IMR-90 (cell line): ENCODE results near the gene CAPN9. TPM values are rescaled to one million over a fixed set of nuclear protein-coding genes. Genes with fewer than 3 reads are reported as not detected.

Experiments
- ATAC-seq: fragments of 200-7000 bp; cut with Tn5 transposase; 2 replicates; pipeline ENCODE4 v1.9.1; 2020; ENCODE audit warnings: low read depth, mild to moderate bottlenecking, moderate library complexity
- BruUV-seq: library from RNA; stranded (reverse); fragments of 400-500 nt; replicated peaks from 2 replicates; lab custom pipeline; 2021; lab: Mats Ljungman, UMichigan
- CTCF ChIA-PET: fragments of 300-600 bp; formaldehyde crosslinking; extraction: SDS; loops from one replicate; lab custom pipeline; 2021; ENCODE audit warnings: antibody characterized with exemption; lab: Yijun Ruan, JAX
- POLR2A ChIA-PET: fragments of 300-600 bp; sonication (Branson Sonifier 250); formaldehyde crosslinking; loops from one replicate; lab custom pipeline; 2022; ENCODE audit warnings: antibody characterized with exemption; ENCODE audit not compliant: unreplicated experiment; lab: Charles Lee
- DNase-seq: peaks from one replicate; pipeline ENCODE4 v3.0.0; 2013
- H2AFZ ChIP-seq: replicated peaks from 2 replicates; pipeline ENCODE3; 2013; ENCODE audit warnings: low read length, mild to moderate bottlenecking; ENCODE audit not compliant: poor library complexity
- H2AK5ac ChIP-seq: 2 replicates; pipeline ENCODE4 v1.6.1; 2013; ENCODE audit warnings: low read depth, low read length, inconsistent platforms
- H2AK9ac ChIP-seq: replicated peaks from 2 replicates; pipeline ENCODE3; 2013; ENCODE audit warnings: mild to moderate bottlenecking, low read depth, low read length, moderate library complexity; ENCODE audit not compliant: poor library complexity
- H2BK120ac ChIP-seq: 2 replicates; pipeline ENCODE4 v1.6.1; 2013; ENCODE audit warnings: low read depth, low read length, inconsistent platforms
- H2BK15ac ChIP-seq: 3 replicates; pipeline ENCODE4 v1.6.1; 2013; ENCODE audit warnings: low read depth, low read length, inconsistent platforms
- H2BK20ac ChIP-seq: 2 replicates; pipeline ENCODE4 v1.6.1; 2013; ENCODE audit warnings: low read depth, mild to moderate bottlenecking, inconsistent platforms, low read length, moderate library complexity
- H2BK5ac ChIP-seq: 2 replicates; pipeline ENCODE4 v1.6.1; 2013; ENCODE audit warnings: mild to moderate bottlenecking, low read depth, low read length, inconsistent platforms; ENCODE audit not compliant: poor library complexity, severe bottlenecking
- H3K14ac ChIP-seq: replicated peaks from 2 replicates; pipeline ENCODE4 v1.6.1; 2013; ENCODE audit warnings: low read depth, low read length, inconsistent platforms
- H3K18ac ChIP-seq: 2 replicates; pipeline ENCODE4 v1.6.1; 2013; ENCODE audit warnings: low read depth, low read length, control low read depth
- H3K23ac ChIP-seq: 2 replicates; pipeline ENCODE4 v1.6.1; 2013; ENCODE audit warnings: low read depth, low read length, inconsistent platforms
- H3K27ac ChIP-seq: 2 replicates; pipeline ENCODE4 v1.5.1; 2013; ENCODE audit warnings: mild to moderate bottlenecking, control low read depth, low read length; ENCODE audit not compliant: insufficient read depth
- H3K27me3 ChIP-seq: 2 replicates; pipeline ENCODE4 v1.6.1; 2013; ENCODE audit warnings: low read length; ENCODE audit not compliant: control insufficient read depth, insufficient read depth
- H3K36me3 ChIP-seq: 2 replicates; pipeline ENCODE4 v1.6.1; 2013; ENCODE audit warnings: low read length, mixed read lengths; ENCODE audit not compliant: control insufficient read depth, insufficient read depth
- H3K4ac ChIP-seq: 2 replicates; pipeline ENCODE4 v1.6.1; 2013; ENCODE audit warnings: low read depth, low read length, inconsistent platforms
- H3K4me1 ChIP-seq: 2 replicates; pipeline ENCODE4 v1.6.1; 2013; ENCODE audit warnings: low read length, mixed read lengths; ENCODE audit not compliant: control insufficient read depth, insufficient read depth
- H3K4me2 ChIP-seq: 2 replicates; pipeline ENCODE4 v1.6.1; 2013; ENCODE audit warnings: low read depth, mild to moderate bottlenecking, control low read depth, low read length, moderate library complexity
- H3K4me3 ChIP-seq: 2 replicates; pipeline ENCODE4 v1.5.1; 2013; ENCODE audit warnings: low read depth, mild to moderate bottlenecking, control low read depth, low read length, moderate library complexity; ENCODE audit not compliant: insufficient read depth
- H3K56ac ChIP-seq: 2 replicates; pipeline ENCODE4 v1.6.1; 2013; ENCODE audit warnings: low read length, inconsistent platforms; ENCODE audit not compliant: insufficient read depth; ENCODE audit errors: extremely low read depth
- H3K79me1 ChIP-seq, 2 experiments: 2 replicates each; pipeline ENCODE4 v1.6.1; 2013; ENCODE audit warnings: low read length in 2 of 2, inconsistent platforms in 1 of 2, low read depth in 1 of 2
- H3K9ac ChIP-seq: 2 replicates; pipeline ENCODE4 v1.6.1; 2013; ENCODE audit warnings: low read depth, low read length, control low read depth
- H3K9me1 ChIP-seq: 2 replicates; pipeline ENCODE4 v1.6.1; 2013; ENCODE audit warnings: low read length, inconsistent platforms; ENCODE audit not compliant: insufficient read depth
- H3K9me3 ChIP-seq: 2 replicates; pipeline ENCODE4 v1.6.1; 2013; ENCODE audit warnings: low read length; ENCODE audit not compliant: control insufficient read depth, insufficient read depth
- H4K20me1 ChIP-seq: 2 replicates; pipeline ENCODE4 v1.6.1; 2013; ENCODE audit warnings: low read length, inconsistent platforms; ENCODE audit not compliant: insufficient read depth
- H4K5ac ChIP-seq: 2 replicates; pipeline ENCODE4 v1.6.1; 2013; ENCODE audit warnings: mild to moderate bottlenecking, low read depth, low read length, control low read depth
- H4K8ac ChIP-seq, 2 experiments: 2 replicates each; pipeline ENCODE4 v1.6.1; 2013; ENCODE audit warnings: low read depth in 2 of 2, low read length in 2 of 2, control low read depth in 1 of 2, inconsistent platforms in 1 of 2
- H4K91ac ChIP-seq: 2 replicates; pipeline ENCODE4 v1.6.1; 2013; ENCODE audit warnings: low read depth, low read length, inconsistent platforms; ENCODE audit not compliant: insufficient read depth
- BHLHE40 ChIP-seq: fragments of 150-350 bp; IDR thresholded peaks from 2 replicates; pipeline ENCODE4 v1.6.1; 2016; ENCODE audit warnings: mild to moderate bottlenecking, low read depth, low read length
- FOS ChIP-seq: fragments of 150-350 bp; IDR thresholded peaks from 2 replicates; pipeline ENCODE4 v1.6.1; 2016; ENCODE audit warnings: low read depth, low read length
- MAFK ChIP-seq: IDR thresholded peaks from 2 replicates; pipeline ENCODE4 v1.6.1; 2012; ENCODE audit warnings: low read depth, low read length, improper control_type of control experiment
- NFE2L2 ChIP-seq: fragments of 150-350 bp; IDR thresholded peaks from 2 replicates; pipeline ENCODE4 v1.6.1; 2016; ENCODE audit warnings: low read depth, mild to moderate bottlenecking, low read length
- POLR2A ChIP-seq: IDR thresholded peaks from 2 replicates; pipeline ENCODE4 v1.6.1; 2012; ENCODE audit warnings: mild to moderate bottlenecking, low read depth, low read length
- RAD21 ChIP-seq: IDR thresholded peaks from 2 replicates; pipeline ENCODE4 v1.6.1; 2012; ENCODE audit warnings: low read length, improper control_type of control experiment
- RCOR1 ChIP-seq: IDR thresholded peaks from 2 replicates; pipeline ENCODE4 v1.6.1; 2012; ENCODE audit warnings: mild to moderate bottlenecking, low read length, improper control_type of control experiment; ENCODE audit not compliant: insufficient replicate concordance
- RFX5 ChIP-seq: IDR thresholded peaks from 2 replicates; pipeline ENCODE4 v1.8.0; 2012; ENCODE audit warnings: low read depth, mild to moderate bottlenecking, low read length, moderate library complexity
- WGBS, 2 experiments: methylation state at CpG; one replicate each; pipeline versions ENCODE4 v1.1.5 to v1.1.7; 2013; ENCODE audit warnings: missing lambda C conversion rate in 2 of 2; ENCODE audit not compliant: insufficient read length in 1 of 2; ENCODE audit errors: extremely low coverage in 2 of 2; 5-methylcytosine and 5-hydroxymethylcytosine counted together
- dilution Hi-C: fragments of 300-500 bp; cut with HindIII; formaldehyde crosslinking; loops from one replicate; pipeline ENCODE4 v1.14.3; 2018; ENCODE audit warnings: low sequenced_read_pairs; ENCODE audit not compliant: unreplicated experiment
- in situ Hi-C: fragments of 300-500 bp; cut with MboI; formaldehyde crosslinking; loops from 3 replicates; pipeline ENCODE4 v1.14.3; 2019; ENCODE audit warnings: low sequenced_read_pairs, inconsistent platforms, mixed read lengths
- intact Hi-C: fragments of 100-400 bp; cut with micrococcal nuclease; formaldehyde crosslinking; loops from 2 replicates; pipeline ENCODE4 v1.10.0; 2022
- polyA plus RNA-seq, 3 experiments: library from polyadenylated mRNA; depleted of rRNA; stranded (reverse); fragments of >200 nt; gene quantifications; 2 replicates each; pipeline ENCODE4 v1.2.3, GENCODE V29; 2012; ENCODE audit warnings: low replicate concordance in 1 of 3
- total RNA-seq: library from RNA; depleted of rRNA; stranded (reverse); fragments of >200 nt; gene quantifications from 2 replicates; pipeline ENCODE4 v1.2.3, GENCODE V29; 2012
- TF ChIP-seq, protein P1 (sequence below): fragments of 150-350 bp; IDR thresholded peaks from 2 replicates; pipeline ENCODE4 v1.6.1; 2016; ENCODE audit warnings: low read depth, mild to moderate bottlenecking, low read length, moderate library complexity, borderline replicate concordance
- TF ChIP-seq, protein P2 (sequence below): fragments of 150-350 bp; IDR thresholded peaks from 2 replicates; pipeline ENCODE4 v1.6.1; 2017; ENCODE audit warnings: mild to moderate bottlenecking, antibody characterized with exemption, low read length, low read depth

CAPN9 gene
- total and polyA plus RNA-seq, 2 of the 4 experiments (the other 2 are of a cell fraction), result not detected

DNA sequence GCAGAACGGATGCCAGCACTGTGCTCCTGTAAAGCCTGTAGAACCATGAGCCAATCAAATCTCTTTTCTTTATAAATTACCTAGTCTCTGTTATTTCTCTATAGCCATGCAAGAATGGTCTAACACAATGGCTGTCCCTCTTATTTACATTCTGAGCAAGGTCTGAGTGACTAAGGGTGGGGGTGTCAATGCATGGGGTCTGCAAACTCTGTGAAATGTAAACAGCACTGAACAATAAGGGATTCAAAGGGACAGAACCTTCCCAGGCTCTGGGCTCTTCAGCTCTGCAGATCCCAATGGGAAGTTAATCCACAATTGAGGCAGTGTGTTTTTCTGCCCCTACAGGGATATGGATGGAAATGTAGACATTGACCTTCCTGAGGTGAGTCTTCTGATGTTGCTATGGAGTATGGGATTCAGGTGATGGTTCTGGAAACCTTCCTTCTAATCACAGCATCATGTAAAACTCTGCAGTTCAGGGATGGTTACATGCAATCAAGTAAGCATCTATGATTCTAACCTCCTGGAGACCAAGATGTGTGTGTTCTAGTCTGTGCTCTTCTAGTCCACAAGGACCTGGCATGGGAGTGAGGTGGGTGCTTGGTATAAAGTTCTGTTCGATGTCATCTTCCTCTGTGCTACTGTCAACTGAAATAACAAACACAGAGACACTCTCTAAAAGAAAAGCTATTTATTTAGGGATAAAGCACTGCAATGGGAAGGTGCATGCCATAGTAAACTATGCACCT is 38.6 kb downstream of the CAPN9 start:
- no peaks in the 10 kb centered on the region for H3K9me3 ChIP-seq
- no peak overlapping the region for H2BK15ac ChIP-seq
- H4K91ac ChIP-seq, result no peak overlapping the region
- no peak overlapping the region for H2BK20ac ChIP-seq
- no peak overlapping the region for H3K4me3 ChIP-seq
- H3K27ac ChIP-seq, result no peak overlapping the region
- H3K9ac ChIP-seq, result no peak overlapping the region
- no peak overlapping the region for H2BK5ac ChIP-seq
- H4K20me1 ChIP-seq, result no peaks in the 10 kb centered on the region
- intact Hi-C loops, result no loop called here
- no peak overlapping the region for H2AK5ac ChIP-seq
- no peaks in the 10 kb centered on the region; the same call in 1 of the 2 replicates for H3K27me3 ChIP-seq
- WGBS, 2 experiments, result no CpG with 5 or more reads among the region's 2 CpGs
- DNase-seq (no peak), ATAC-seq (no peak)
- in situ Hi-C loops, result no loop called here
- no peak overlapping the region for H3K18ac ChIP-seq
- no peak overlapping the region for H3K4ac ChIP-seq
- H3K9me1 ChIP-seq, result no peaks in the 10 kb centered on the region
- no TSS peak for BruUV-seq
- H3K36me3 ChIP-seq, result no peaks in the 10 kb centered on the region
- no peak overlapping the region for H2AFZ ChIP-seq
- ChIA-PET CTCF (no interaction called here), POLR2A (no interaction called here)
- H3K79me1 ChIP-seq, result no peaks in the 10 kb centered on the region
- H3K14ac ChIP-seq, result no peak overlapping the region
- no peak overlapping the region for H3K4me2 ChIP-seq
- H4K5ac ChIP-seq, result no peak overlapping the region
- H2AK9ac ChIP-seq, result no peak overlapping the region
- no peak overlapping the region for H3K23ac ChIP-seq
- TF ChIP-seq, protein P1, sequence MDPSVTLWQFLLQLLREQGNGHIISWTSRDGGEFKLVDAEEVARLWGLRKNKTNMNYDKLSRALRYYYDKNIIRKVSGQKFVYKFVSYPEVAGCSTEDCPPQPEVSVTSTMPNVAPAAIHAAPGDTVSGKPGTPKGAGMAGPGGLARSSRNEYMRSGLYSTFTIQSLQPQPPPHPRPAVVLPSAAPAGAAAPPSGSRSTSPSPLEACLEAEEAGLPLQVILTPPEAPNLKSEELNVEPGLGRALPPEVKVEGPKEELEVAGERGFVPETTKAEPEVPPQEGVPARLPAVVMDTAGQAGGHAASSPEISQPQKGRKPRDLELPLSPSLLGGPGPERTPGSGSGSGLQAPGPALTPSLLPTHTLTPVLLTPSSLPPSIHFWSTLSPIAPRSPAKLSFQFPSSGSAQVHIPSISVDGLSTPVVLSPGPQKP, result no peak
- TF ChIP-seq, protein P2, sequence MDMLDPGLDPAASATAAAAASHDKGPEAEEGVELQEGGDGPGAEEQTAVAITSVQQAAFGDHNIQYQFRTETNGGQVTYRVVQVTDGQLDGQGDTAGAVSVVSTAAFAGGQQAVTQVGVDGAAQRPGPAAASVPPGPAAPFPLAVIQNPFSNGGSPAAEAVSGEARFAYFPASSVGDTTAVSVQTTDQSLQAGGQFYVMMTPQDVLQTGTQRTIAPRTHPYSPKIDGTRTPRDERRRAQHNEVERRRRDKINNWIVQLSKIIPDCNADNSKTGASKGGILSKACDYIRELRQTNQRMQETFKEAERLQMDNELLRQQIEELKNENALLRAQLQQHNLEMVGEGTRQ, result no peak
- no peak for TF ChIP-seq NFE2L2
- TF ChIP-seq POLR2A, result no peak
- TF ChIP-seq FOS, result no peak
- no peak for TF ChIP-seq RCOR1
- TF ChIP-seq MAFK, result no peak
- TF ChIP-seq RAD21, result no peak
- no peak for TF ChIP-seq BHLHE40
- no peak for TF ChIP-seq RFX5
- dilution Hi-C loops, result no loop called here
- H3K4me1 ChIP-seq, result no peaks in the 10 kb centered on the region; the same call in 1 of the 2 replicates
- no peak overlapping the region for H3K56ac ChIP-seq
- no peak overlapping the region for H2BK120ac ChIP-seq
- H4K8ac ChIP-seq, result no peak overlapping the region
